Measurements from ENCODE around the gene GFRA1.

GFRA1 gene, protein sequence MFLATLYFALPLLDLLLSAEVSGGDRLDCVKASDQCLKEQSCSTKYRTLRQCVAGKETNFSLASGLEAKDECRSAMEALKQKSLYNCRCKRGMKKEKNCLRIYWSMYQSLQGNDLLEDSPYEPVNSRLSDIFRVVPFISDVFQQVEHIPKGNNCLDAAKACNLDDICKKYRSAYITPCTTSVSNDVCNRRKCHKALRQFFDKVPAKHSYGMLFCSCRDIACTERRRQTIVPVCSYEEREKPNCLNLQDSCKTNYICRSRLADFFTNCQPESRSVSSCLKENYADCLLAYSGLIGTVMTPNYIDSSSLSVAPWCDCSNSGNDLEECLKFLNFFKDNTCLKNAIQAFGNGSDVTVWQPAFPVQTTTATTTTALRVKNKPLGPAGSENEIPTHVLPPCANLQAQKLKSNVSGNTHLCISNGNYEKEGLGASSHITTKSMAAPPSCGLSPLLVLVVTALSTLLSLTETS

GRCh38 chr10:116272440-116273283 is at the start of gene GFRA1:
Gene GFRA1 (minus strand): TSS chr10:116273206. CDS start chr10:116272029, 1,177 bp downstream.
- no peak for DNase-seq

DNA sequence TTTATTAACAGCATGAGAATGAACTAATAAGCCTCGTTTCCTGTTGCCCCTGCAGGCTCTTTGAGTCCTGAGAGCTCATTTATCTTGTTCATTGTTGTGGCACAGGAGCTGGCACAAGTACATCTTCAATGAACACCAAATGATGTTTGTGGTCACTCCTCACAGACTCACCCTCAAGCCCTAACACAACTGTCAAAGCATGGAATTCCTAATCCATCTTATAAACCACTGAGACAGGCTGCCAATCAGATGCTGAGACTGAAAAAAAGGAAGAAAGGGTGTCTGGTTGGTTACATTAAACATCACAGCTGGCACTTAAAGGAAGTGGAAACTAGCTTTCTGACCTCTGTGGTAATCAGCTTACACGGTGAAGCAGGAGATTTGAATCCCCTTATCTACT is 43.5 kb upstream of the GFRA1 start:
- DNase-seq: no peak

DNA sequence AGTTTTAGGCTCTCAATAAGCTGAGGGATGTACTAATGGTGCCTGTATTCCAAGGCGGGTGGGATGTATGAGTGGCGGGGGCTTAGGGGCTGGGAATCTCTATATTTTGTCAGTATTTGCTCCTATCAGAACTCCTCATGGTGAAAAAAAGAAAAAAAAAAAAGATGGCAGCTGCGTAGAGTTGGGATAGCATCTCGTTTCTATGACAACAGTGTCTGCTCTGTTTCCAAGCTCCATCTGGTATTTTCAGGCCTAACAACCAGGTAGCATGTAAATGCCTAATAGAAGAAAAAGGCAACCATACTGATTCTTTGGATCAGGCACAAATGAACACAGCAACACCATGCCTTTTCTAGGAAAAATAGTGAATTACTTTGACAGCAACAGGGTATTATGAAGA is 39.5 kb upstream of the GFRA1 start:
- no peak for DNase-seq

DNA sequence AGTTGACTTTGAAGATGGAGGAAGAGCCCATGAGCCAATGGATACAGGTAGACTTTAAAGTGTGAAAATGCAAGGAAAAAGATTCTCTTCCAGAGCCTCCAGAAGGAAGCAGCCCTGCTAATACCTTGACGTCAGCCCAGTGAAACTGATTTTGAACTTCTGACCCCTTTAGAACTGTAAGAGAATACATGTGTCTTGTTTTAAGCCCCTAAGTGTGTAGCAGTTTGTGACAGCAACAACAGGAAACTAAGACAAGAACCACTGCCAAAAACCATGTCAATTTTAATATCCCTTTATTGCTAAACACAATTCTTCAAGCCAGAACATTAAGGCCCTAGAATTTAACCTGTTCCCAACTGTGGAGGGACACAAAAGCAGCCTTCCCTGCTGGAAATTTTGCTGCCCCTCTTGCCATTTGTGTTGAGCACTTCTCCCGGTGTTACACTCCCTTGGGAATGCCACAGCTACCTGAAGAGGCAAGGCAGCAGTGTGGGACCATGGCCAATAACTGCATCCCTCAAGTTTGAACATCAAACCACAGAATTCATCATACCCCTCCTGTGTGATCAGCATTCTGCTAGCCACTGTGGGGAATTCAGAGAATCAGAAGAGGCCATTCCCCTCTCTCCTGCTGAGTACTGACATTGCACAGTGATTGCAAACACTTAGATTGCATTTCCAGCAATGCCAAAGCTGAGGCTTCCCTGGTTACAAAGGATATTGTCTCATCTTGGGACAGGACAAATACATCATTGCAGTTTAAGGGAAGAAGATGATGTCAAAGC is 38.9 kb upstream of the GFRA1 start:
- DNase-seq: no peak

GRCh38 chr10:116311016-116311415 is 38.0 kb upstream of the GFRA1 start:
- no peak for DNase-seq

DNA sequence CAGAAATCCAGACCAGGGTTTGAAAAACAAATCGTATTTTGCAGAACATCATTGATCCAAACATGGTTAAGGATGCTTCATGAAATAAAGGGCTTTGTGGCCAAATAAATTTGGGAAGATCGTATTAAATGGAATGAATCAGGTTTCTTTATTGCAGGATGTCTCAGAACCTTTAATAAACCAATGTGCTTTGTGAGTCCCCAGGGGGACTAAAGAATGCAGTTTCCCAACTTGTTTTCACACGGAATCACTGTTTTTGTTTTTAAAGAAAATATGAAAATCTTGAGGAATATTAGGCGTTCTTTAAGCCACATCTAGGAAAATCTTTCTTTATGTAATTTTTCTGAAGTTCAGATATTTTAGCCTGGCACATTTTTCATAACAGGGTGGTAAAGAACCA is 34.4 kb upstream of the GFRA1 start:
- no peak for DNase-seq

DNA sequence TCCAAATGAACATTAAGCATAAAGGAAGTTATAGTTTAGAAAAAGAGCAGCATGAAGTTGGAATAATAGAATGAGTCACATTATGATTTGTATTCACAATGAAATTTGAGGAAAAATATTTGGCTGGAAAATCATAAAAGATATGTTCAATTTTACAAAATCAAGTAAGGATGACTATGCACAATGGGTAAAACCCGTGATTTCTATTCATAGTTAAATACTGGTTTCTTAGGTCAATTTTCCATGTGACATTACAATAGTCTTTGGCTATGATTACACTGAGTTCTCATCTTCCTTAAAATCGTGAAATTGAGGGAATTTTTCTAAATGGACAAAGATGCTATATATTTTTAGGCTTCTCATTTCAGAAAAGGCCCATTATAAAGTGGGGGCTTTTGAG is 33.8 kb upstream of the GFRA1 start:
- DNase-seq: no peak

- DNase-seq: no peak
Measured at GRCh38 chr10:116304923-116305322, 31.9 kb upstream of the GFRA1 start.

DNA sequence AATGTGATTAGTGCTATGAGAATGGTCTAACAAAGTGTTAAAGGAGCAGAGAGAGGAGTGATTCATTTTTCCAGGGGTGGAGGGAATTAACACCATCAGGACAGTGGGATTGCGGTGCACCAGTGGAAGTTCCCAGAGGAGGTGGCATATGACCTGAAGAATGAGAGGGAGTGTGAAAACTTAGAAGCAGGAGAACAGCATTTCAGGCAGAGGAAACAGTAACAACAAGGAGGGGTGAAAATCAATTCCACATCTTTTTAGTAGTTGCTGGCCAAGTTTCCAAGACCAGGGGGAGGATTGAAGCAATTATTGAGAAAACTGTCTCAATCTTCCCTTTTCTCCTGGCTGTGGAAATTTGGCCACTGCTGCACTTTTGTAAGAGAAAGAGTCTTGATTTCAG is 27.5 kb upstream of the GFRA1 start:
- no peak for DNase-seq

GRCh38 chr10:116298586-116298985 is 25.6 kb upstream of the GFRA1 start:
- no peak for DNase-seq

DNA sequence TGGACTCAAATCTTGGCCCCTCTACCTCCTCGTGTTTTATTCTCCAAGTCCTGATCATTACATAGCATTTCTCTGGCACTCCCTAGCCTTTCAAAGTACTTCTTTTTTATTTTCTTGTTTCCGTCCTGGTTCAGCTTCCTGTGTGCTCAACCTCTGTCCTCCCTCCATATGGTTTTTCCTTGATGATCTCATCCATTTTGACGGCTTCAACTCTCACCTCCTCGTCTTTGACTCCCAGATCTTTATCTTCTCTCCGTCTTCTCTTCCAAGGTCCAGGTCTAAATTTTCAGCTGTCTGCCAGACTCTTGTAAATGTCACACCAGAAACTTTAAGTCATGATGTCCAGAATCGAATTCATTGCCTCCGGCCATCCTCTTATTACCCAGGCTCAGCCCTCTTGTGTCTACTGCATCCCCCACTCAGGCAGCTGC is 23.3 kb upstream of the GFRA1 start:
- no peak for DNase-seq

- DNase-seq: no peak
Measured at GRCh38 chr10:116292493-116292892, 19.5 kb upstream of the GFRA1 start.

GRCh38 chr10:116289652-116290051 is 16.6 kb upstream of the GFRA1 start:
- DNase-seq: no peak

DNA sequence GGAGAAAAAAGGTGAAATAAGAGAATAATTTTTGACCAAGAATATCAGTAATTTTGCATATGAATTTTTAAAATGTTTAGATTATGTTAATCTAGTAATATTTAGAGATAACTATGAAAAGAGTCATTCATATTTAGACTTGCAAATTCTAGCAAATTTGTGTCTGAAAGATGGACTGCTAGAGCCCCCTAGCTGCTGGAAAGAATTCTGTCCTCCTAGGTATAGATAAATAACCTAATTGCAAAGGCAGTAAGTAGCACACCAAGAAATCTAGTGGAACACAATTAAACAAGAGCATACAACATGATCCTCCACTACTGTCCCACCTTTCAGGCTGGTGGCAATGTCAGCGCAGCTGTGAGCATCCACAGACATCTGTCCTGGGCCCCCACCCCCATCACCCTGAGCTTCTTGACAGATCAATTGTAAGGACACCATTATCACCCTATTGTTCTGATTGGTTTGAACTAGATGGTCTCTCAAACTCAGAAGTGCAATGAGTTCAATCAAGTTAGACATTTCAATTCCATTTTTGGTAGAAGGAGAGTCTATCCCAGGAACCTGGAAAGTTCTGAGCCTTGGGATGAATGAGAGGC is 15.0 kb upstream of the GFRA1 start:
- DNase-seq: no peak

DNA sequence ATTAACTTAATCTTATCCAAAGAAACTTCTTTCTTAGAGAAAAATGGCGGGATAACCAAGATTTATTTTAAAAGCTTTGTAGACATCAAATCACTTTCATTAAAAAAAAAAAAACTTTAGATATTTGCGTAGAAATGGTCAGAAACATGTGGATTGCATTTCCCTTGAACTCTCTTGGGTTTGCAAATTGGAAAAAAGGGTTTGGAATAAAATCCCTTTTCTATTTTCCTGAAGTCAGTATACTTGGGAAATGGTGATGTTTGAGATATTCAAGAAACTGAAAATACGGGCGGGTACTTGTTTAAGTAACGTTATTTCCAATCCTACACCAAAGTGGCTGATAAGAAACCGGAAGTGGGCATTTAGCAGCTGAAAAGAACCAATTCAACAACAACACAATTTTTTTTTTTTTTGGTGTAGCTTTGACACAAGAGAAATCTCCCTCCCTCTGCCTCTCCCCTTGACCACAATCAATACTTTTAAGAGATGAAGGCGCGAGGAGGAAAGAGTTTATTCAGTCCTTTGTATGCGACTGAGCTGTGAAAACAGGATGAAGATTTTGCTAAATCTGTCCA is 13.7 kb upstream of the GFRA1 start:
- no peak for DNase-seq

- DNase-seq: no peak
Measured at GRCh38 chr10:116281775-116282174, 8.8 kb upstream of the GFRA1 start.

DNA sequence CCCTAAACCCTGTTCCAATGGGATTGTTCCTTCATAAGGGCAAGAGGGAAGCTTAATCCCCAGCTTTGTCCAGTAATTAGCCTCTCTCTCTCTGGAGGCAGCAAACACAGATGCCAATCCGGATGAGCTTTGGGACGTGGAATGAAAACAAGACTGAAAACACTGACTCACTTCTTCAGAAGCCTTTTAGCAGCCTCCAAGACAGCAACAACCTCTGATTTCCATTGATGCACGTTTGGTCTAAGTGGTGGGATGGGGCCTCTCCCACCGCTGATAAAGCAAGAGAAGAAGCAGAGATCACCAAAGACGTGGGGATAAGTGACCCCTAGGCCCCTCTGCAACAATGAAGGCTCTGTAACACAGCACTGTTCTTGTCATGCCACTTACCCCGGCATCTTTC is 5.8 kb upstream of the GFRA1 start:
- no peak for DNase-seq

- DNase-seq: no peak
Measured at GRCh38 chr10:116276981-116277380, 4.0 kb upstream of the GFRA1 start.

DNA sequence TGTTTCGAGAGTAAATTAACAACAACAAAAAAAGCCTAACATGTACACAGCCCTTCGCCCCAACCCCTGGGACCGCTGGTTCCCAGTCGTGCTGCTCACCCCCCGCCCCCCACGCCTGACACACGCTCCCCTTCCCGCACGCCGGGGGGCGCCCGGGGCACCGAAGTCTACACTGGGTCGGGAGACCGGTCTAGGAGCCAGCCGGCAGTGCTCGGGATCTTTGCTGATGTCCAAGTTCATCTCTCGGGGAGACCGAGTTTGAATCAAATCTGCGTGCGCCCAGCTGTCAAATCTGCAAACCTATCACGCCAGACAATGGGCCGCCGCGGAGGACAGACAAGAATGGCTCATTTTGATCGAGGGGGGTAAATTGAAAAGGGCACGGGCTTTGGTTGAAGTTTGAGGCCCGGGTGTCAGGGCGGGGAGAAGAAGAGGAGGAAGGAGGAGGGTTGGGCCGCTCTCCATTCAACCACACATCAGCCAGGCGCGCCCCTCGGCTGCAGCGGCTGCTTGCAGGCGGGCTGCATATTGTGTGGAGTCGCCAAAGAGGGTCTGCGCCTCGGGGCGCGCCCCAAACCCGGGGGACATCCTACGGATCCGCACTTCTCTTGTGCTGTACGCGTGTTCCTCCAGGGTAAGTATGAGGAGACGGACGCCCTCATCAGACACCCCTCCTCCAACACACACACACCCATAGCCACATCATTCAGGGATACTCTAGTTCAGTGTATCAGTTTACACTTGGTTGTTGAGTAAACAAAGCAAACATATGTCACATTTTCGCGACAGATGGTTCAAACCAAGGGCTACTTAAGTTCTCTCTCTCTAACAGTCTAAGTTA is 1.3 kb upstream of the GFRA1 start:
- no peak for DNase-seq

DNA sequence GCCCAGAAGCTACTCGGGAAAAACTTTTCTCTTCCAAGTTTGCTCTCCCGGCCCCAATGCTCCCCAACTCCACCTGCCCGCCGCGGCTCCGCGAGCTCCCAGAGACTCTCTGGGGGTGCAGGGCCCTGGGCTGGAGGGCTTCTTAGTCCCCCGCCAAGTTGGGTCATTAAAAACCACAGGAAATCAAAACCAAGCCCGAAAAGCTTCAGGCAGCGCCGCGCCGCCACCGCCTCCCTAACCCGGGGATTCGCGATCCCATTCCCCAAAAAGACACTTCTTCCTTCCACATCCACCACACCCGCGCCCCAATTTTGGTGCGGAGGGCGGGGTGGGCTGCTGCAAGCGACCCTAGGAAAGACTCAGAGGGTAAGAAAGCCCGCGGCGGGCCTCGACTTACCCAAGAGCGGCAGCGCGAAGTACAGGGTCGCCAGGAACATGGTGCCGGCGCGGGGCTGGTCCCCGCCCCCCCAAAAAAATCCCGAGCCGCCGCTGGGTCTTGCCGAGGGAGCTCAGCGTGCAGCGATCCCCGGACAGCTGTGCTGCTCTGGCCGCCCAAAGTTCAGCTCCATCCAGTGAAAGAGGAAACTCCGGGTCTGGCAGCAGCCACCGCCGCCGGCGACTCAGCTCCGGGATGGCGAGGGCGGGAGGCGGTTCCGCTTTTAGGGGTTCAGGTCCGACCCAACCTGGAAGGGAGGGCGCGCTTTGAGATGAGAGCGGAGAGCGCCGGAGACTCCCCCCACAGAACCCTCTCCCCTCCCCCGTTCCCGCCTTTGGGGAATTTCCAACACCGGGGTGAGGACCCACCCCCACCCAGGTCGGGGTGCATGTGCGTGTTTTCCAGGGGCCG is 1.2 kb downstream of the GFRA1 start:
- DNase-seq: peak in 1 of 2 donors; percentile 1
